Mesothelial cell of epicardium (in vitro differentiated cells): Measurements from ENCODE around the gene NOTCH2. TPM values are rescaled to one million over a fixed set of nuclear protein-coding genes. Genes with fewer than 3 reads are reported as not detected.

Experiments used
- DNase-seq, 2 experiments: peaks; one replicate each; pipeline ENCODE4 v3.0.0; 2021; ENCODE audit warnings: low spot score in 2 of 2; ENCODE audit not compliant: unreplicated experiment in 2 of 2
- H3K27ac Mint-ChIP-seq: 2 replicates; pipeline ENCODE4 v1.8.0; 2021; ENCODE audit warnings: mixed read lengths
- H3K27me3 Mint-ChIP-seq: 2 replicates; pipeline ENCODE4 v1.8.0; 2021; ENCODE audit warnings: low read depth, mixed read lengths
- H3K36me3 Mint-ChIP-seq: 2 replicates; pipeline ENCODE4 v1.8.0; 2021; ENCODE audit warnings: mixed read lengths
- H3K4me1 Mint-ChIP-seq: 2 replicates; pipeline ENCODE4 v1.8.0; 2021; ENCODE audit warnings: mixed read lengths
- H3K4me3 Mint-ChIP-seq: 2 replicates; pipeline ENCODE4 v1.8.0; 2021; ENCODE audit warnings: mild to moderate bottlenecking, moderate library complexity, mixed read lengths
- H3K9me3 Mint-ChIP-seq: 2 replicates; pipeline ENCODE4 v1.8.0; 2021; ENCODE audit warnings: mixed read lengths
- total RNA-seq: library from RNA; stranded (reverse); gene quantifications from 3 replicates; pipeline ENCODE4 v1.2.1, GENCODE V29; 2021
- TF ChIP-seq, protein P1 (sequence below): fragments of 200-600 bp; sonication (generic); IDR thresholded peaks from one replicate; pipeline ENCODE4 v1.5.0; 2021; ENCODE audit warnings: antibody characterized with exemption; ENCODE audit not compliant: unreplicated experiment

NOTCH2 gene
- total RNA-seq, 1 donor from 2014 or later: 292 TPM

- H3K27me3 Mint-ChIP-seq: peaks cover 6% of the 10 kb centered on the region
- no peak overlapping the region for H3K27ac Mint-ChIP-seq
- no peak overlapping the region for H3K4me3 Mint-ChIP-seq
Measured at GRCh38 chr1:119882132-119883049, 187.1 kb downstream of the NOTCH2 start.

DNA sequence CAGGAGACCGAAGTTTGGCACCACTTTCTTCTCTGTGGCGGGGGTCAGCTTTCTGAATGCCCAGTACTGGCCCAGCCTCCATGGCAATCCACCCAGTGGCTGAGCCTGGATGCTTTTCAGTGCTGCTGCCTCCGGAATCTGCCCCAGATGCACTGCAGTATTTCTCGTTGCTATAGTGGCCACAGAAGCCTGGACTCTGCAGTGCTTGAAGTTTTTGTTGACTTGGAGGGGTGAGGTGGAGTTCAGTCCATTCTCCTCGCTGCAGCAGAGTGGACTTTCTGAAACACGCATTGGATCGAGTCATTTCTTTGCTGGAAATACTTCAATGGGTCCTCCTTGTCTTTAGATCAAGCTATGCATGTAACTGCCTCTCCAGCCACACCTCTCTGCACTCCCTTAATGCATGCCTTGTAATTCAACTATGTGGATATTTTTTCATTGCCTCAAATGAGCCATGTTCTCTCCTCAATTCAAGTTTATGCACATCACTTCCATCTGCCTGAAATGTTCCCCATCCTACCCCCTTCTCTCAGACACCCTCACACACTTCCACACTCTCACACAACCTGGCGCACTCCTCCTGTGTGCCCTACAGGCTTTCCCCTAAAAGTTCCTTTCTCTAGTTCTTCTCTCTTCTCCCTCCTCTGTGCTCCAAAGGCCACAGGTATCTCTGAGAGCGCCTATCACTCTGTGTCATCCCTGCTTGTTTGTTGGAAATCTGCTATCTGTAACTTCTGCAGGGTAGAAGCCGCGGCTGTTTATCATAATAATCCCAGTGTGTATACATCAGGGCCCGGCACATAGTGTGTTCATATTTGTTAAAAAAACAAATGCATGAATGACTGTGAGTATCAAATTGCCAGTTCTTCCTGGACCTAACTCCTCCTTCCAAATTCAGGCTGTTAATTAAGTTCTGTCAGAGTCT, 189.7 kb downstream of the NOTCH2 start:
- Mint-ChIP-seq H3K4me1 (peaks cover 20% of the 10 kb centered on the region), H3K27me3 (no peaks in the 10 kb centered on the region), H3K9me3 (no peaks in the 10 kb centered on the region), H3K36me3 (no peaks in the 10 kb centered on the region), H3K27ac (peak overlapping the region; percentile 3), H3K4me3 (no peak overlapping the region)
- no peak for DNase-seq
- TF ChIP-seq, protein P1, sequence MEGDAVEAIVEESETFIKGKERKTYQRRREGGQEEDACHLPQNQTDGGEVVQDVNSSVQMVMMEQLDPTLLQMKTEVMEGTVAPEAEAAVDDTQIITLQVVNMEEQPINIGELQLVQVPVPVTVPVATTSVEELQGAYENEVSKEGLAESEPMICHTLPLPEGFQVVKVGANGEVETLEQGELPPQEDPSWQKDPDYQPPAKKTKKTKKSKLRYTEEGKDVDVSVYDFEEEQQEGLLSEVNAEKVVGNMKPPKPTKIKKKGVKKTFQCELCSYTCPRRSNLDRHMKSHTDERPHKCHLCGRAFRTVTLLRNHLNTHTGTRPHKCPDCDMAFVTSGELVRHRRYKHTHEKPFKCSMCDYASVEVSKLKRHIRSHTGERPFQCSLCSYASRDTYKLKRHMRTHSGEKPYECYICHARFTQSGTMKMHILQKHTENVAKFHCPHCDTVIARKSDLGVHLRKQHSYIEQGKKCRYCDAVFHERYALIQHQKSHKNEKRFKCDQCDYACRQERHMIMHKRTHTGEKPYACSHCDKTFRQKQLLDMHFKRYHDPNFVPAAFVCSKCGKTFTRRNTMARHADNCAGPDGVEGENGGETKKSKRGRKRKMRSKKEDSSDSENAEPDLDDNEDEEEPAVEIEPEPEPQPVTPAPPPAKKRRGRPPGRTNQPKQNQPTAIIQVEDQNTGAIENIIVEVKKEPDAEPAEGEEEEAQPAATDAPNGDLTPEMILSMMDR: no peak

More at GRCh38 chr1:119882132-119883049, 187.1 kb downstream of the NOTCH2 start:
- no peak for DNase-seq
- Mint-ChIP-seq H3K36me3 (peaks cover under 1% of the 10 kb centered on the region), H3K9me3 (peaks cover 1% of the 10 kb centered on the region), H3K4me1 (peaks cover 18% of the 10 kb centered on the region)
- TF ChIP-seq, protein P1: no peak

- Mint-ChIP-seq H3K4me3 (no peak overlapping the region), H3K36me3 (no peaks in the 10 kb centered on the region), H3K4me1 (peaks cover 34% of the 10 kb centered on the region), H3K27ac (peak overlapping the region; percentile 15), H3K9me3 (no peaks in the 10 kb centered on the region), H3K27me3 (no peaks in the 10 kb centered on the region)
- TF ChIP-seq, protein P1: no peak
- DNase-seq: no peak
Measured at GRCh38 chr1:119878171-119878570, 191.3 kb downstream of the NOTCH2 start.

DNA sequence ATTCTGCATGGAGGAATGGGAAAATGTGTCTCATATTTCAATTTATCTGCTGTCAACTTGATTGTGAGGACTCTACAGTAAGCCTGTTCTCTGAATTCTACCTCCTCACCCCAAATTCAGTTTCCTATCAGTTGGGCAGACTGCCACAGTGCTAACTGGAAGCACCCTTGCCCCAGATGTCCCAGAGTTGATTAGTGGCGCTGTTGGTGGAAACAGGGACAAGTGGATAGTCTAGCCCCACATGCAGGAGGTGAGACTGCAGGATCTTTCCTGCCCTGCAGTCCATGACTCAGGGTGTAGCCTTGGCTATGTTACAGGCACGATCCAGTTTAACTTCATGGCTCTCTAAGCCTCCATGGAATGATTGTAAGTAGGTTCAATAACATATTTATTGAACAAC, 195.3 kb downstream of the NOTCH2 start:
- Mint-ChIP-seq H3K9me3 (no peaks in the 10 kb centered on the region), H3K36me3 (no peaks in the 10 kb centered on the region), H3K4me1 (peaks cover 62% of the 10 kb centered on the region), H3K4me3 (no peak overlapping the region), H3K27me3 (no peaks in the 10 kb centered on the region), H3K27ac (peak overlapping the region; percentile 93)
- TF ChIP-seq, protein P1: no peak
- DNase-seq: no peak

DNA sequence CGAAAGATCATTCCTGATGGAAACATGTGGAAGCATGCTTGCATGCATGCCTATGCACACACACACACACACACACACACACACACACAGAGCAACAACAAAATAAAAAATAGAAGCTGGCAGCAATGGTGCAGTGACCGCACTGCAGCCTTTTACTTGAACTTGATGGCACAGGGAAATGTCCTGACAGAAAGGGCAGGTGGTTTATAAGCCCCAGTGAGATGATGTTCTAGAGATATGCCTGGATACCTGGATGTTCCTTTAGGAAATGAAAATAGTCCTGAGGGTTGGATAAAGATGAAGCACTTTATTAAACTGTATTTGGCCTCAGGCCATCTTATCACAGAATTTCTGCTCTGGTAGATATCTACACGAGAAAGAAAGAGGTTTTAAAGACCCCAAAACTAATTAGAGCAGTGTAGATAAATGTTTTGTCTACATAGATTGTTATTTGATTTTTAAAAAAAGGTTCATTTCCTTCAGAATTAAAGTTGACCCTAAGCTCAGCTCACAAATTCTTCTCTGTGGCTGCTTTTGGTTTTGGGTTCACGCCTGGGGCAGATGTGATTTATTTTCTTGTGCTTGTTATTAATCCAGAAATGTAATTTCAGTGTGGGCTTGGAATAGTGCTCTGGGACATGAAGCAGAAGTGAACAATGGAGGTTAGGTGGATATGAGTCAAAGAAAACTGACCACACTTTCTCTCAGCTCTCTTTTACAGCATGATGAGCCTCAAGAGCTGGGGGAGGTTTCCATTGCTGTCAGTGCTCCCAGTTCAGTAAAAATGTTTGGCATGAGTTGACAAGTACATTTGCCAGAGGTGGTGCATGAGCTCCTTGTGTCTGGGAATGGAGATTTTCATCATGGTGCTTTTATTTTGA, 196.1 kb downstream of the NOTCH2 start:
- H3K4me3 Mint-ChIP-seq: no peak overlapping the region
- no peaks in the 10 kb centered on the region for H3K36me3 Mint-ChIP-seq
- peaks cover 58% of the 10 kb centered on the region for H3K4me1 Mint-ChIP-seq
- H3K9me3 Mint-ChIP-seq: no peaks in the 10 kb centered on the region
- no peaks in the 10 kb centered on the region for H3K27me3 Mint-ChIP-seq
- no peak for DNase-seq
- H3K27ac Mint-ChIP-seq: peak overlapping the region; percentile 93
- TF ChIP-seq, protein P1: no peak
